GM20000 (cell line): ENCODE results near the gene SMTN.
"Not testable (repeated sequence)": the region's sequence is repeated elsewhere in the genome, so short reads cannot be mapped to it uniquely, and the experiment has no call there.

Experiments
- DNase-seq: peaks from one replicate; pipeline ENCODE4 v3.0.0; 2012; ENCODE audit warnings: low spot score
- TF ChIP-seq, protein P1 (sequence below): IDR thresholded peaks from 2 replicates; pipeline ENCODE4 v1.5.1; 2012; ENCODE audit warnings: mild to moderate bottlenecking, control low read depth; ENCODE audit errors: extremely low read depth, missing control alignments

Gene SMTN

DNA sequence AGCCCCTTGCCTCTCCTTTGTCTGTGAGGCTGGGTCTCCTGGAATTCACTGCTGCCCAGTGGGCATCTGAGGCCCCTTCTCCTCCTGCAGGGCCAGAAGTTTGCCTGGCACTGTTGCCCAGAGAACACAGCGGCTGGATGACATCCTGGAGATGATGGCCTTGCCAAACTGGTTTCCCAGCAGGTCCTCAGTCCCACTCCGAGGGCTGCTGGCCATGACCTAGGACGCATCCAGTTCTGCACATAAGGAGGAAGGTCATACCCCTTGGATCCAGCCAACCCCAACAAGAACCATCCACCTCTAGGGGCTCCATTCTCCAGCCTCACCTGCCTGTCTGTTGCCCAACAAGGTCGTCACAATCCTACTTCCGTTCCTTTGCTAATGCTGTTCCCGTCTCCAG is 3.4 kb upstream of the SMTN start:
- no peak for DNase-seq
- TF ChIP-seq, protein P1, sequence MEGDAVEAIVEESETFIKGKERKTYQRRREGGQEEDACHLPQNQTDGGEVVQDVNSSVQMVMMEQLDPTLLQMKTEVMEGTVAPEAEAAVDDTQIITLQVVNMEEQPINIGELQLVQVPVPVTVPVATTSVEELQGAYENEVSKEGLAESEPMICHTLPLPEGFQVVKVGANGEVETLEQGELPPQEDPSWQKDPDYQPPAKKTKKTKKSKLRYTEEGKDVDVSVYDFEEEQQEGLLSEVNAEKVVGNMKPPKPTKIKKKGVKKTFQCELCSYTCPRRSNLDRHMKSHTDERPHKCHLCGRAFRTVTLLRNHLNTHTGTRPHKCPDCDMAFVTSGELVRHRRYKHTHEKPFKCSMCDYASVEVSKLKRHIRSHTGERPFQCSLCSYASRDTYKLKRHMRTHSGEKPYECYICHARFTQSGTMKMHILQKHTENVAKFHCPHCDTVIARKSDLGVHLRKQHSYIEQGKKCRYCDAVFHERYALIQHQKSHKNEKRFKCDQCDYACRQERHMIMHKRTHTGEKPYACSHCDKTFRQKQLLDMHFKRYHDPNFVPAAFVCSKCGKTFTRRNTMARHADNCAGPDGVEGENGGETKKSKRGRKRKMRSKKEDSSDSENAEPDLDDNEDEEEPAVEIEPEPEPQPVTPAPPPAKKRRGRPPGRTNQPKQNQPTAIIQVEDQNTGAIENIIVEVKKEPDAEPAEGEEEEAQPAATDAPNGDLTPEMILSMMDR = no peak

GRCh38 chr22:31078389-31078788 is 2.7 kb upstream of the SMTN start:
- not testable (repeated sequence) for DNase-seq

DNA sequence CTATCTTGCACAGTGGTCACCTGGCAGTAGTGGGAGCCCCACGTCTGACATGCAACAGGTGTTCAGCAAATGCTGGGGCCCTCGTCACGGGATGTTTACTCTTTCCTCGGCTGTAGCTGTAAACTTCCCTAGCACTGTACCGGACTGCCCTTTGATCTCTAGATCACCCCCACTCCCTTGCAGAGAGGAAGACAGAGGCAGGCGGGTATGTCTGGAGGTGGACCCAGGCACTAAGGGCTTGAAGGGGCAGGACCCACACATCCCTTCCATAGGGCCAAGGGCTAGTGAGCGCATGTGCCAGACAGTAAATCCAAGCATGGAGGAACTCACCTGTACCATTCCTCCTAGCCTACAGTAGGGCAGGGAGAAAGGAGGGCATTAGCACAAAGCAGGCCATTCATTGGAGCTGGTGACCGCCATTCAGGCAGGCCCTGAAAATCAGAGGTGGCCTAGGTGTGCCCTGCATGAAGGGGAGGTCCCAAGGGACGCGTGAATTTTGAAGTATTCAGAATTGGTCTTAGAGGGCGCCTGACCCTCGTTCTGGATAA is 1.9 kb upstream of the SMTN start:
- TF ChIP-seq, protein P1 = no peak
- no peak for DNase-seq

DNA sequence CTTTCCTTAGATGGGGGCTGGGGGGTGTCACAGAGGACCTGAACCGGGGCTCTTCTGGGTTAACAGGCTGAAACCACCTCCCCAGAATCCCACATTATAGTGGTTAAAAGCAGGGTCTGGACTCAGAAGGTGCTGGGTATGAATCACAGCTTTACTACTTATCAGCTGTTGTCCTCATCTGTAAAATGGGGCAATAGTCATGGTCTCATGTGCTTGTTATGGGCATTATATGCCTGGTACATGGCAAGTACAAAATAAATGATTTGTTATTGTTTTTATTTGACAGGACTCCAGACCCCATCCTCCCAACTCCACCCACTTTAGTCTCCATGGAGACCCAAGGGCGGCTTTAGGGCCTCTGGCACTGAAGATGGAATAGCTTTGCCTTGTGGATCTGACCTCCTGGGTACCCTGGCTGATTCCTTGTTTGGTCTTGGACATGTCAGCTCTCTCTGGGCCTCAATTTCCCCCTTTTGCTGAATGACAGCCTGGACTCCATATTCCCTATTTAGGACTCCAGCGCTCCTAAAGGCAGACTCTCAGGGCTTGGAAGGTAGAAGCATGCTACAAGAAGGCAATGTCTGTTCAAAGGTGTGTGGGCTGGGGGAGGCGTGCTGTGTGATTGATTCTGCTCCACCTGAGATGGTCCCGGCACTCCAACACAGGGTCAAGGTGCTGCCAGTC is 812 bp upstream of the SMTN start:
- peak; percentile 26 for DNase-seq
- TF ChIP-seq, protein P1 = no peak

DNA sequence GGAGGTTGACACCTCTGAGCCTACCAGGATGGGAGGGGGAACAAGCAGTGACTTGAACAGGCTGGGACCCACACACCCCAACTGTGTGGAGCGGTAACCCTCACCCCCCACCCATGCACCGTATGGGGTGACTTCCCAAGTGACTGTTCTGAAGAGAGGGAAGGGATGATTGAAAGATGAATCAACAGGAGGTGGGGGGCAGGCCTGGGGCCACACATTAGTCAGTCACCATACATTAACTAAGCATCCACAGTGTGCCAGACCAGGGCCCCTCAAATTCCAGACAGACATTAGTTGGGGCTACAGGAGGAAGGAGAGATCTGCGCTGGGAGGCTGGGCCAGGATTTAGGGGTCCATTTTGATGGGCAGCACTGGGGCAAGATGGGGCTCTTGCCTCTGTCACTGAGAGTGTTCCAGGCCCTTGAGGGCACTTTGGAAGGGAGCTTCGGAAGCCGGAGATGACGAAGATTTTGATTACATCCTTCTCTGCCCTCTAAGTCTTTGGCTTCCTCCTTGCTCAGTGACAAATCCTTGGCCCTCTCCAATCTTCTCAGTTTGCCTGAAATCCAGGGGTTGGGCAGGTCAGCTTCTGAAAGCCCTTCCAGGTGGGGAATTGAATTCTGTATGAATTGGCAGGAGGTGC is 966 bp downstream of the SMTN start:
- no peak for DNase-seq
- TF ChIP-seq, protein P1 = no peak

DNA sequence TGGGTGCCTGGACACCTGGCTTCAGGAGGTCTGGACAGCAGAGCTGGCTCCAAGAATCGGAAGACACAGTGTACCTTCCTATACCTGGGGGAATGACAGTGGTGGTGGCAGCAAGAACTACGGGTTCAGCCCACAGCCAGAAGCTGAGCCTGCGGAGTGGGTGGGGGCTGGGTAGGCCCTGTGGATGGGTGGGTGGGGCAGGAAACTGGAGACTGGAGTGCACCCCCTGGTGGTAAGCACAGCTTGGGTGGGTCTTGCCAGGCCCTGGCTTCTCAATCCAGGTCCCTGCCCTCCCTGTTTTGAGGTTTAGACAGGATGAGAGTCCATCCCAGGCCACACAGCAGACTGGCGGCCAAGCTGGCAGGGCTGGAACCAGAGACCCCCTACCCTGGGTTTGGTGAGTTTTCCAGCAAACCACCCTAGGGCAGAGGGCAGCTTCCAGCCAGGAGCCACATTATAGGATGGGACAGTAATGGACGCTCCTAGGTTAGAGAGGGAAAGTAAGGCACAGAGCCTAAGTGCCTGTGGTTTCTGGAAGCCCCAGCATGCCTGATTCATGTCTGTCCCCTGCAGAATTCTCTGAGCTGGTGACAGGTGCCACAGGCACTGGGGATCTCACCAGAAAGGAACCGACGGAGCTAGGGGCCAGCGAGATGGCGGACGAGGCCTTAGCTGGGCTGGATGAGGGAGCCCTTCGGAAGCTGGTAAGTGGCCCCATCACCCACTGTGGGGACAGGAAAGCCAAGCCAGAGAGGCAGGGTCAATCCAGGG is 1.7 kb downstream of the SMTN start:
- DNase-seq = no peak
- TF ChIP-seq, protein P1 = peak; percentile 27

DNA sequence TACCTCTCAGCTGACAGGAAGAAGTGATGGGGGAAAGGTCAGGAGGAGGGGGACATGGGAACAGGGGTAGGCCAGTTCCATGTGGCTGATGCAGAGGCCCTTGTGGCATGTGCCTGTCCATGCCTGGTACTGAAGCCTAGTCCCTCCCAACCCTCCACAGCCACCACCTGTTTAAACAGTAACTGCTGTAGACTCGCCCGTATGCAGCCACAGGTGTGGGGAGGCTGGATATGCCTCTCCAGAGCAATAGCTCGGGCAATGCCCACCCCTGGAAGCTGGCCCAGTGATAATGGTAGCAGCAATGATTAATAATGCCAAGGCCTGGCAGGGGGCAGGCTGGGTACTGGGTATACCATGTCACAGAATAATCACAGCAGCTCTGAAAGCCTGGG is 2.3 kb downstream of the SMTN start:
- no peak for DNase-seq
- TF ChIP-seq, protein P1 = no peak
